ENCODE results near the gene PBX4.

The PBX4 gene

DNA sequence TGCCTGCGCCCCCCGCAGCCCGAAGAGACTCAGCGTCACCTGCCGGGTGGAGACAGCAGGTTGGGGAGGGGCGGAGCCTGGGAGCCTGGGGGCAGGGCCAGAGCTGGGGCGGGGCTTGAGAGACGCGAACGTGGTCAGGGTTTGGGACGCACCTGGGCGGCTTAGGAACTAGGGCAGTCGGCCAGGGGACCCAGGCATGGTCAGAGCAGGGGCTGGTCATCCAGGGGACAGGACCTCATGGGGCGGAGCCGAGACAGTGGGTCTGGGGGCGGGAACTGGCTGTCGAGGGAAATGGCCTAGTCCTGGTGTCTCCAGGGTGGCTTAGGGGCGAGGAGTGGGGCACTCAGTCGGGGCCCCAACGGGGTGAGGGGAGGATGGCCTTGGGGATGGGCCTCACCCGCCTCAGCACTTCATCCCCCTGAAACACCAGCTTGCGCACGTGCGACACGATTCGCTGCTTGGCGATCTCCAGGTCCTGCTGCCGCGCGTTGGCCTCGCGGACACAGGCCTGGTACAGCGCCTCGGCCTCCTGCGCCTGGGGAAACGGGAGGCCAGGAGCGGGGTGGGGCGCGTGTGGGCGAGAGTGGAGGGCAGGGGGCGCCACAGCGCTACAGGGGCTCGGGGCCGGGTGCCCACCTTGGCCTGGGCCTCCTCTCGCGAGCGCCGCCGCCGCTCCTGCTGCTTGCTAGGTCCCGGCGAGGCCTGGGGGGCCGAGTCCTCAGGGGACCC, 19.2 kb upstream of the PBX4 start:
- DNase-seq (ENCODE audit: low read depth in 2 of 2): no peak

DNA sequence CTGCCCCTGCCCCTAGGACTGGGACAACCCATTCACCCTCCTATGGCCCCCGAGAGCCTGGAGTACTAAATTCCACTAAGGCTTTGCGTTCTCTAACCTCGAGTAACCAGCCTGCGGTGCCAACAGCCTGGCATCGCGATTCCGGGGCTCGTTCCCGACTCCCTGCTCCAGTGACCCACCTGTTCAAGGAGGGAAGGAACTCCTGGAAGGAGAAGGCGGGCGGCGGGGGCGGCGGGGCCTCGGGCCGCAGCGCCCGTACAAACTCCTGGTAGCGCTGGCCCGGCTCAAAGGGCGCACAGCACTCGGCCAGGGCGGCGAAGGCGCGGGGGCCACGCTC, 18.7 kb upstream of the PBX4 start:
- no peak overlapping the region for H3K4me3 ChIP-seq (replicated peaks in 1 of 2; ENCODE audit: low read depth in 2 of 2, low read length in 2 of 2)
- DNase-seq (ENCODE audit: low read depth in 2 of 2): no peak
- no peak for TF ChIP-seq CTCF (IDR thresholded peaks at IDR 0.05; ENCODE audit: low read depth, low read length)

More for the DNA sequence above, 19.2 kb upstream of the PBX4 start:
- no peak overlapping the region for H3K4me3 ChIP-seq (replicated peaks in 1 of 2; ENCODE audit: low read depth in 2 of 2, low read length in 2 of 2)
- no peak for TF ChIP-seq CTCF (IDR thresholded peaks at IDR 0.05; ENCODE audit: low read depth, low read length)

- no peak for TF ChIP-seq CTCF (IDR thresholded peaks at IDR 0.05; ENCODE audit: low read depth, low read length)
- H3K4me3 ChIP-seq (replicated peaks in 1 of 2; ENCODE audit: low read depth in 2 of 2, low read length in 2 of 2): no peak overlapping the region
- DNase-seq (ENCODE audit: low read depth in 2 of 2): no peak
These were observed 18.2 kb upstream of the PBX4 start for GRCh38 chr19:19636573-19637185.

- no peak for TF ChIP-seq CTCF (IDR thresholded peaks at IDR 0.05; ENCODE audit: low read depth, low read length)
- no peak for DNase-seq (ENCODE audit: low read depth in 2 of 2)
- H3K4me3 ChIP-seq (replicated peaks in 1 of 2; ENCODE audit: low read depth in 2 of 2, low read length in 2 of 2): no peak overlapping the region
These were observed 16.8 kb upstream of the PBX4 start for GRCh38 chr19:19635313-19635702.

DNA sequence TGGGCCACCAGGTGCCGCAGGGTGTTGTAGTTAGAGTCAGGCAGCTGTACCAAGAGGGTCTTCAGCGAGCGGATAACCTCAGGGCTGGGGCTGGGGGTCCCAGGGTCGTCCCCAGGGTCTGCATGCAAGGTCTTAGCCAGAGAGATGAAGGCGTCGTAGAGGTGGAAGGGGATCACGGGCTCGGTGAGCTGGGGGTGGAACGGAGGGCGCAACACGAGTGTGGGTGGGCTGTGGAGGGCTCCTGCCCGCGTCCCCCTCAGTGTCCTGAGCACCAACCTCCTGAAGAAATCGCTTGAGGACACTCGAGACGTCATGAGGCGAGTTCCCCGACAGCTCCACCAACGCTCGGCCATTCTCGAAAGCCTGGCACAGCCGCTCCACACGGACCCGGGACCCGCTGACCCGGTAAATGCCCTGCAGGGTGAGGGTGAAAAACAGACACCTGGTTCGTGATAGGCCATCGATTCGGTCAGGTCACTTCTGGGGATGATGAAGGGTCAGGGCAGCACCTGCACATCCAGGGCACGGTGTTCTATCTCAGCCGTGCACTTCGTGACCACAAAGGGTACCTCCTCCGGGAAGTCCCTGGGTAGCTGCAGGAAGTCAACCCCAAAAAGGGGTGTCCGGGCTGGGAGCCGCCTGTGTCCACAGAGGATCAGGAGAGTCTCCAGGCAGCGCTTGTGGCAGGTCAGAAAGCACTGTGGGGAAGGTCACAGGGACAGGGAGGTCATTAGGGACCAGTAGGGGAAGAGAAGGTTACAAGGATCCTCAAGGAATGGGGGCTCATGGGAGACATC, 16.2 kb upstream of the PBX4 start:
- H3K4me3 ChIP-seq (replicated peaks in 1 of 2; ENCODE audit: low read depth in 2 of 2, low read length in 2 of 2): no peak overlapping the region
- TF ChIP-seq CTCF (IDR thresholded peaks at IDR 0.05; ENCODE audit: low read depth, low read length): no peak
- DNase-seq (ENCODE audit: low read depth in 2 of 2): no peak

DNA sequence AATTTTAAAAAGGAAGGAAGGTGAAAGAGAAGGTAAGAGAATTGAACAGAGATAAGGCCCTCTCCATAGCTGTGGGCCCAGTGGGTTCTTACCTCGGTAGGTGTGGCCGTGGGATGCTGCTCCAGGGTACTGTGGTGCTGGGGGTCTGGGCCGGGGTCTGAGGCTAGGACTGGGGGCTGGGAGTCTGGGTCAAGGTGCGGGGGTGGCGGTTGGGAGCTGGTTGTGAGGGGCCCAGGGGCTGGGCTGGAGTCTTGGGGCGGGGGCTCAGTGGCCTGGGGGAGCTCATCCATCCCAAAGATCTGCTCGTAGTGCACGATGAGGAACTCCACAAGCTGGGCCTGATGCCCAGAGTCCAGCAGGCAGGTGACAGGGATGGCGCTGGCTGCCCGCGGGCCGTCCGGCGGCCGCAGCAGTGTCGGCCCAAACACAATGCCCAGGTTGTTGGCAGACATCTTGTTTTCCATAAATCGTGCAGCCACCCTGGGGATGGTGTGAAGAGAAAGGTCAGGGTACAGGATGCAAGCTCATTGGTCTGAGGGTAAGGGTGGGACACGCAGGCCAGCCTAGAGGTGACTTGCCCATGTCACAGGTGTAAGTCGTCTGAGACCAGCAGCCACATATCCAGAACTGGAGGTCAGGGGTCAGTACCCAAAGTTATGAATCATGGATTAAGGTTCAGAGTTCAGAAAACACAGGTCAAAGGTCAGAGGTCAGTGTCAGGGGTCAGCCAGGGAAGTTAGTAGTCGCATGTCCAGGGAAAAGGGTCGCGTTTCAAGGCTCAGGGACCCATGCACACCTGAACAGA, 15.4 kb upstream of the PBX4 start:
- no peak overlapping the region for H3K4me3 ChIP-seq (replicated peaks in 1 of 2; ENCODE audit: low read depth in 2 of 2, low read length in 2 of 2)
- TF ChIP-seq CTCF (IDR thresholded peaks at IDR 0.05; ENCODE audit: low read depth, low read length): no peak
- no peak for DNase-seq (ENCODE audit: low read depth in 2 of 2)
